IMR-90 (cell line): ENCODE measurements around the gene PARP14. TPM values are rescaled to one million over a fixed set of nuclear protein-coding genes. Genes with fewer than 3 reads are reported as not detected.

Experiments
- ATAC-seq: fragments of 200-7000 bp; cut with Tn5 transposase; 2 replicates; pipeline ENCODE4 v1.9.1; 2020; ENCODE audit warnings: low read depth, mild to moderate bottlenecking, moderate library complexity
- BruUV-seq: library from RNA; stranded (reverse); fragments of 400-500 nt; replicated peaks from 2 replicates; lab custom pipeline; 2021; lab: Mats Ljungman, UMichigan
- CTCF ChIA-PET: fragments of 300-600 bp; formaldehyde crosslinking; extraction: SDS; loops from one replicate; lab custom pipeline; 2021; ENCODE audit warnings: antibody characterized with exemption; lab: Yijun Ruan, JAX
- POLR2A ChIA-PET: fragments of 300-600 bp; sonication (Branson Sonifier 250); formaldehyde crosslinking; loops from one replicate; lab custom pipeline; 2022; ENCODE audit warnings: antibody characterized with exemption; ENCODE audit not compliant: unreplicated experiment; lab: Charles Lee
- DNase-seq: peaks from one replicate; pipeline ENCODE4 v3.0.0; 2013
- H2AFZ ChIP-seq: replicated peaks from 2 replicates; pipeline ENCODE3; 2013; ENCODE audit warnings: low read length, mild to moderate bottlenecking; ENCODE audit not compliant: poor library complexity
- H2AK5ac ChIP-seq: 2 replicates; pipeline ENCODE4 v1.6.1; 2013; ENCODE audit warnings: low read depth, low read length, inconsistent platforms
- H2AK9ac ChIP-seq: replicated peaks from 2 replicates; pipeline ENCODE3; 2013; ENCODE audit warnings: mild to moderate bottlenecking, low read depth, low read length, moderate library complexity; ENCODE audit not compliant: poor library complexity
- H2BK120ac ChIP-seq: 2 replicates; pipeline ENCODE4 v1.6.1; 2013; ENCODE audit warnings: low read depth, low read length, inconsistent platforms
- H2BK15ac ChIP-seq: 3 replicates; pipeline ENCODE4 v1.6.1; 2013; ENCODE audit warnings: low read depth, low read length, inconsistent platforms
- H2BK20ac ChIP-seq: 2 replicates; pipeline ENCODE4 v1.6.1; 2013; ENCODE audit warnings: low read depth, mild to moderate bottlenecking, inconsistent platforms, low read length, moderate library complexity
- H2BK5ac ChIP-seq: 2 replicates; pipeline ENCODE4 v1.6.1; 2013; ENCODE audit warnings: mild to moderate bottlenecking, low read depth, low read length, inconsistent platforms; ENCODE audit not compliant: poor library complexity, severe bottlenecking
- H3K14ac ChIP-seq: replicated peaks from 2 replicates; pipeline ENCODE4 v1.6.1; 2013; ENCODE audit warnings: low read depth, low read length, inconsistent platforms
- H3K18ac ChIP-seq: 2 replicates; pipeline ENCODE4 v1.6.1; 2013; ENCODE audit warnings: low read depth, low read length, control low read depth
- H3K23ac ChIP-seq: 2 replicates; pipeline ENCODE4 v1.6.1; 2013; ENCODE audit warnings: low read depth, low read length, inconsistent platforms
- H3K27ac ChIP-seq: 2 replicates; pipeline ENCODE4 v1.5.1; 2013; ENCODE audit warnings: mild to moderate bottlenecking, control low read depth, low read length; ENCODE audit not compliant: insufficient read depth
- H3K27me3 ChIP-seq: 2 replicates; pipeline ENCODE4 v1.6.1; 2013; ENCODE audit warnings: low read length; ENCODE audit not compliant: control insufficient read depth, insufficient read depth
- H3K36me3 ChIP-seq: 2 replicates; pipeline ENCODE4 v1.6.1; 2013; ENCODE audit warnings: low read length, mixed read lengths; ENCODE audit not compliant: control insufficient read depth, insufficient read depth
- H3K4ac ChIP-seq: 2 replicates; pipeline ENCODE4 v1.6.1; 2013; ENCODE audit warnings: low read depth, low read length, inconsistent platforms
- H3K4me1 ChIP-seq: 2 replicates; pipeline ENCODE4 v1.6.1; 2013; ENCODE audit warnings: low read length, mixed read lengths; ENCODE audit not compliant: control insufficient read depth, insufficient read depth
- H3K4me2 ChIP-seq: 2 replicates; pipeline ENCODE4 v1.6.1; 2013; ENCODE audit warnings: low read depth, mild to moderate bottlenecking, control low read depth, low read length, moderate library complexity
- H3K4me3 ChIP-seq: 2 replicates; pipeline ENCODE4 v1.5.1; 2013; ENCODE audit warnings: low read depth, mild to moderate bottlenecking, control low read depth, low read length, moderate library complexity; ENCODE audit not compliant: insufficient read depth
- H3K56ac ChIP-seq: 2 replicates; pipeline ENCODE4 v1.6.1; 2013; ENCODE audit warnings: low read length, inconsistent platforms; ENCODE audit not compliant: insufficient read depth; ENCODE audit errors: extremely low read depth
- H3K79me1 ChIP-seq, 2 experiments: 2 replicates each; pipeline ENCODE4 v1.6.1; 2013; ENCODE audit warnings: low read length in 2 of 2, inconsistent platforms in 1 of 2, low read depth in 1 of 2
- H3K9ac ChIP-seq: 2 replicates; pipeline ENCODE4 v1.6.1; 2013; ENCODE audit warnings: low read depth, low read length, control low read depth
- H3K9me1 ChIP-seq: 2 replicates; pipeline ENCODE4 v1.6.1; 2013; ENCODE audit warnings: low read length, inconsistent platforms; ENCODE audit not compliant: insufficient read depth
- H3K9me3 ChIP-seq: 2 replicates; pipeline ENCODE4 v1.6.1; 2013; ENCODE audit warnings: low read length; ENCODE audit not compliant: control insufficient read depth, insufficient read depth
- H4K20me1 ChIP-seq: 2 replicates; pipeline ENCODE4 v1.6.1; 2013; ENCODE audit warnings: low read length, inconsistent platforms; ENCODE audit not compliant: insufficient read depth
- H4K5ac ChIP-seq: 2 replicates; pipeline ENCODE4 v1.6.1; 2013; ENCODE audit warnings: mild to moderate bottlenecking, low read depth, low read length, control low read depth
- H4K8ac ChIP-seq, 2 experiments: 2 replicates each; pipeline ENCODE4 v1.6.1; 2013; ENCODE audit warnings: low read depth in 2 of 2, low read length in 2 of 2, control low read depth in 1 of 2, inconsistent platforms in 1 of 2
- H4K91ac ChIP-seq: 2 replicates; pipeline ENCODE4 v1.6.1; 2013; ENCODE audit warnings: low read depth, low read length, inconsistent platforms; ENCODE audit not compliant: insufficient read depth
- BHLHE40 ChIP-seq: fragments of 150-350 bp; IDR thresholded peaks from 2 replicates; pipeline ENCODE4 v1.6.1; 2016; ENCODE audit warnings: mild to moderate bottlenecking, low read depth, low read length
- CEBPB ChIP-seq: IDR thresholded peaks from 2 replicates; pipeline ENCODE4 v1.6.1; 2012; ENCODE audit warnings: low read depth, low read length, improper control_type of control experiment
- CHD1 ChIP-seq: IDR thresholded peaks from 2 replicates; pipeline ENCODE4 v1.6.1; 2012; ENCODE audit warnings: low read depth, low read length, improper control_type of control experiment
- FOS ChIP-seq: fragments of 150-350 bp; IDR thresholded peaks from 2 replicates; pipeline ENCODE4 v1.6.1; 2016; ENCODE audit warnings: low read depth, low read length
- MAZ ChIP-seq: IDR thresholded peaks from 2 replicates; pipeline ENCODE4 v1.6.1; 2012; ENCODE audit warnings: low read depth, mild to moderate bottlenecking, low read length, improper control_type of control experiment, moderate library complexity, borderline replicate concordance
- MXI1 ChIP-seq: IDR thresholded peaks from 2 replicates; pipeline ENCODE4 v1.6.1; 2012; ENCODE audit warnings: low read depth, mild to moderate bottlenecking, low read length, moderate library complexity, borderline replicate concordance
- NFE2L2 ChIP-seq: fragments of 150-350 bp; IDR thresholded peaks from 2 replicates; pipeline ENCODE4 v1.6.1; 2016; ENCODE audit warnings: low read depth, mild to moderate bottlenecking, low read length
- WGBS, 2 experiments: methylation state at CpG; one replicate each; pipeline versions ENCODE4 v1.1.5 to v1.1.7; 2013; ENCODE audit warnings: missing lambda C conversion rate in 2 of 2; ENCODE audit not compliant: insufficient read length in 1 of 2; ENCODE audit errors: extremely low coverage in 2 of 2; 5-methylcytosine and 5-hydroxymethylcytosine counted together
- dilution Hi-C: fragments of 300-500 bp; cut with HindIII; formaldehyde crosslinking; loops from one replicate; pipeline ENCODE4 v1.14.3; 2018; ENCODE audit warnings: low sequenced_read_pairs; ENCODE audit not compliant: unreplicated experiment
- in situ Hi-C: fragments of 300-500 bp; cut with MboI; formaldehyde crosslinking; loops from 3 replicates; pipeline ENCODE4 v1.14.3; 2019; ENCODE audit warnings: low sequenced_read_pairs, inconsistent platforms, mixed read lengths
- intact Hi-C: fragments of 100-400 bp; cut with micrococcal nuclease; formaldehyde crosslinking; loops from 2 replicates; pipeline ENCODE4 v1.10.0; 2022
- polyA plus RNA-seq, 3 experiments: library from polyadenylated mRNA; depleted of rRNA; stranded (reverse); fragments of >200 nt; gene quantifications; 2 replicates each; pipeline ENCODE4 v1.2.3, GENCODE V29; 2012; ENCODE audit warnings: low replicate concordance in 1 of 3
- total RNA-seq: library from RNA; depleted of rRNA; stranded (reverse); fragments of >200 nt; gene quantifications from 2 replicates; pipeline ENCODE4 v1.2.3, GENCODE V29; 2012
- TF ChIP-seq, protein P1 (sequence below): fragments of 150-350 bp; IDR thresholded peaks from 2 replicates; pipeline ENCODE4 v1.6.1; 2017; ENCODE audit warnings: mild to moderate bottlenecking, antibody characterized with exemption, low read length, low read depth

The PARP14 gene
- total and polyA plus RNA-seq, 2 of the 4 experiments (the other 2 are of a cell fraction) = 9.3 to 23.1 TPM

- POLR2A ChIA-PET = no interaction called here
- Histone ChIP-seq H3K4ac (no peak overlapping the region), H2BK5ac (no peak overlapping the region), H3K9ac (no peak overlapping the region), H4K8ac (no peak overlapping the region), H3K79me1 (no peaks in the 10 kb centered on the region), H3K9me3 (no peaks in the 10 kb centered on the region), H4K5ac (no peak overlapping the region), H3K4me3 (no peak overlapping the region), H2BK20ac (no peak overlapping the region), H3K56ac (no peak overlapping the region), H4K20me1 (no peaks in the 10 kb centered on the region), H3K23ac (no peak overlapping the region), H3K4me2 (no peak overlapping the region), H3K36me3 (no peaks in the 10 kb centered on the region), H2BK15ac (no peak overlapping the region), H3K4me1 (no peaks in the 10 kb centered on the region; the same call in 1 of the 2 replicates), H3K27ac (no peak overlapping the region), H3K9me1 (peaks cover 4% of the 10 kb centered on the region; the same call in 1 of the 2 replicates), H2AK5ac (no peak overlapping the region), H3K18ac (no peak overlapping the region), H2AK9ac (no peak overlapping the region), H3K27me3 (no peaks in the 10 kb centered on the region), H3K14ac (no peak overlapping the region), H4K91ac (no peak overlapping the region), H2BK120ac (no peak overlapping the region), H2AFZ (peak overlapping the region; percentile 68)
- peak; percentile 10 for DNase-seq
- no CpG with 5 or more reads among the region's 3 CpGs for WGBS, 2 experiments
- BruUV-seq = no TSS peak
- CTCF ChIA-PET = no interaction called here
- dilution Hi-C loops (no loop called here), in situ Hi-C loops (no loop called here), intact Hi-C loops (no loop called here)
- TF ChIP-seq, protein P1, sequence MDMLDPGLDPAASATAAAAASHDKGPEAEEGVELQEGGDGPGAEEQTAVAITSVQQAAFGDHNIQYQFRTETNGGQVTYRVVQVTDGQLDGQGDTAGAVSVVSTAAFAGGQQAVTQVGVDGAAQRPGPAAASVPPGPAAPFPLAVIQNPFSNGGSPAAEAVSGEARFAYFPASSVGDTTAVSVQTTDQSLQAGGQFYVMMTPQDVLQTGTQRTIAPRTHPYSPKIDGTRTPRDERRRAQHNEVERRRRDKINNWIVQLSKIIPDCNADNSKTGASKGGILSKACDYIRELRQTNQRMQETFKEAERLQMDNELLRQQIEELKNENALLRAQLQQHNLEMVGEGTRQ = no peak
- TF ChIP-seq MAZ (no peak), NFE2L2 (no peak), BHLHE40 (no peak), CHD1 (no peak), CEBPB (no peak), FOS (no peak), MXI1 (no peak)
- ATAC-seq = peak; percentile 56; the same call in 1 of the 2 replicates
These were observed 87.1 kb downstream of the PARP14 start for GRCh38 chr3:122767540-122768372.
